Measurements from ENCODE around the gene ZMAT3.

Gene ZMAT3

GRCh38 chr3:178986456-178986855, 85.2 kb downstream of the ZMAT3 start:
- no peak for DNase-seq (ENCODE audit: low read depth, low spot score)
- TF ChIP-seq YY1 (IDR thresholded peaks at IDR 0.05; ENCODE audit: insufficient read depth, insufficient read length) (no peak), SUZ12 (IDR thresholded peaks at IDR 0.05; ENCODE audit: extremely low read depth, insufficient read depth, insufficient read length) (no peak), ZNF274 (IDR thresholded peaks at IDR 0.05; ENCODE audit: low read depth, low read length) (no peak)

GRCh38 chr3:178982137-178982536, 89.5 kb downstream of the ZMAT3 start:
- Histone ChIP-seq H3K27me3 (ENCODE audit: insufficient read depth, insufficient read length) (no peaks in the 10 kb centered on the region), H3K4me3 (ENCODE audit: insufficient read length, low read depth) (no peak overlapping the region), H3K9ac (ENCODE audit: insufficient read length, low read depth) (no peak overlapping the region), H3K4me1 (ENCODE audit: insufficient read depth, insufficient read length) (no peaks in the 10 kb centered on the region), H3K9me3 (ENCODE audit: insufficient read depth, low read length) (peaks cover 11% of the 10 kb centered on the region), H3K36me3 (ENCODE audit: insufficient read depth, insufficient read length, low read length) (no peaks in the 10 kb centered on the region)
- TF ChIP-seq YY1 (IDR thresholded peaks at IDR 0.05; ENCODE audit: insufficient read depth, insufficient read length) (no peak), ZNF274 (IDR thresholded peaks at IDR 0.05; ENCODE audit: low read depth, low read length) (no peak), SUZ12 (IDR thresholded peaks at IDR 0.05; ENCODE audit: extremely low read depth, insufficient read depth, insufficient read length) (no peak)
- DNase-seq (ENCODE audit: low read depth, low spot score), result no peak

More at GRCh38 chr3:178986456-178986855, 85.2 kb downstream of the ZMAT3 start:
- Histone ChIP-seq H3K4me1 (ENCODE audit: insufficient read depth, insufficient read length) (no peaks in the 10 kb centered on the region), H3K36me3 (ENCODE audit: insufficient read depth, insufficient read length, low read length) (no peaks in the 10 kb centered on the region), H3K27me3 (ENCODE audit: insufficient read depth, insufficient read length) (no peaks in the 10 kb centered on the region), H3K9ac (ENCODE audit: insufficient read length, low read depth) (no peak overlapping the region), H3K9me3 (ENCODE audit: insufficient read depth, low read length) (peaks cover 54% of the 10 kb centered on the region), H3K4me3 (ENCODE audit: insufficient read length, low read depth) (no peak overlapping the region)

GRCh38 chr3:178975320-178975719, 96.3 kb downstream of the ZMAT3 start:
- no peaks in the 10 kb centered on the region for H3K9me3 ChIP-seq (ENCODE audit: insufficient read depth, low read length)
- no peak overlapping the region for H3K4me3 ChIP-seq (ENCODE audit: insufficient read length, low read depth)
- H3K27me3 ChIP-seq (ENCODE audit: insufficient read depth, insufficient read length), result no peaks in the 10 kb centered on the region
- H3K4me1 ChIP-seq (ENCODE audit: insufficient read depth, insufficient read length), result no peaks in the 10 kb centered on the region
- no peak overlapping the region for H3K9ac ChIP-seq (ENCODE audit: insufficient read length, low read depth)
- DNase-seq (ENCODE audit: low read depth, low spot score), result no peak
- H3K36me3 ChIP-seq (ENCODE audit: insufficient read depth, insufficient read length, low read length), result no peaks in the 10 kb centered on the region
- TF ChIP-seq YY1 (IDR thresholded peaks at IDR 0.05; ENCODE audit: insufficient read depth, insufficient read length) (no peak), ZNF274 (IDR thresholded peaks at IDR 0.05; ENCODE audit: low read depth, low read length) (no peak), SUZ12 (IDR thresholded peaks at IDR 0.05; ENCODE audit: extremely low read depth, insufficient read depth, insufficient read length) (no peak)

GRCh38 chr3:178971614-178972013, 100.0 kb downstream of the ZMAT3 start:
- no peak for DNase-seq (ENCODE audit: low read depth, low spot score)
- Histone ChIP-seq H3K27me3 (ENCODE audit: insufficient read depth, insufficient read length) (no peaks in the 10 kb centered on the region), H3K9me3 (ENCODE audit: insufficient read depth, low read length) (no peaks in the 10 kb centered on the region), H3K4me3 (ENCODE audit: insufficient read length, low read depth) (no peak overlapping the region), H3K4me1 (ENCODE audit: insufficient read depth, insufficient read length) (no peaks in the 10 kb centered on the region), H3K36me3 (ENCODE audit: insufficient read depth, insufficient read length, low read length) (no peaks in the 10 kb centered on the region), H3K9ac (ENCODE audit: insufficient read length, low read depth) (no peak overlapping the region)
- TF ChIP-seq ZNF274 (IDR thresholded peaks at IDR 0.05; ENCODE audit: low read depth, low read length), result no peak

- H3K4me1 ChIP-seq (ENCODE audit: insufficient read depth, insufficient read length), result no peaks in the 10 kb centered on the region
- DNase-seq (ENCODE audit: low read depth, low spot score), result no peak
- TF ChIP-seq SUZ12 (IDR thresholded peaks at IDR 0.05; ENCODE audit: extremely low read depth, insufficient read depth, insufficient read length), result no peak
- H3K4me3 ChIP-seq (ENCODE audit: insufficient read length, low read depth), result no peak overlapping the region
- H3K9ac ChIP-seq (ENCODE audit: insufficient read length, low read depth), result no peak overlapping the region
- no peaks in the 10 kb centered on the region for H3K36me3 ChIP-seq (ENCODE audit: insufficient read depth, insufficient read length, low read length)
- no peaks in the 10 kb centered on the region for H3K9me3 ChIP-seq (ENCODE audit: insufficient read depth, low read length)
- no peaks in the 10 kb centered on the region for H3K27me3 ChIP-seq (ENCODE audit: insufficient read depth, insufficient read length)
These were observed 102.5 kb downstream of the ZMAT3 start for GRCh38 chr3:178969004-178969700.

Measured in NT2/D1 (cell line).